DLD1 (cell line): ENCODE data around the gene SH3GL1.

Experiments
- in situ Hi-C: cut with HindIII; loops from 2 replicates; pipeline ENCODE4 v1.10.0; 2017; ENCODE audit warnings: low sequenced_read_pairs

Gene SH3GL1

DNA sequence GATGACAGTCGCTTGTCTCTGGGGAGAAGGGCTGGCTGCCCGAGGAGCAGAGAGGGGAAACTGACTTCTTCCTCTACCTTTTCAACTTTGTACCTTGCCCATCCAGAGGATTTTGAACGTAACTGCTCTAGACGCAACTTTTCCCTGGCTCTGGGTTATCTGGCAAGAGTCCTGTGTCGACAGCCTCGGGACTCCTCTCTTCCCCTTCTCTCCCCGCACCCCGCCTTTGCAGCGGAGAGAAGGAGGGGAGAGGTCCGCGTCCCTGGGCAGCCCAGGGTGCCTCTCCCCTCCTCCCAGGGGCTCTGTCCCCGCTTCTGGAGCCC lies 574 bp downstream of the SH3GL1 start:
- in situ Hi-C loops: no loop called here

- in situ Hi-C loops: no loop called here
Observed at GRCh38 chr19:4396949-4397783, 3.2 kb downstream of the SH3GL1 start.

DNA sequence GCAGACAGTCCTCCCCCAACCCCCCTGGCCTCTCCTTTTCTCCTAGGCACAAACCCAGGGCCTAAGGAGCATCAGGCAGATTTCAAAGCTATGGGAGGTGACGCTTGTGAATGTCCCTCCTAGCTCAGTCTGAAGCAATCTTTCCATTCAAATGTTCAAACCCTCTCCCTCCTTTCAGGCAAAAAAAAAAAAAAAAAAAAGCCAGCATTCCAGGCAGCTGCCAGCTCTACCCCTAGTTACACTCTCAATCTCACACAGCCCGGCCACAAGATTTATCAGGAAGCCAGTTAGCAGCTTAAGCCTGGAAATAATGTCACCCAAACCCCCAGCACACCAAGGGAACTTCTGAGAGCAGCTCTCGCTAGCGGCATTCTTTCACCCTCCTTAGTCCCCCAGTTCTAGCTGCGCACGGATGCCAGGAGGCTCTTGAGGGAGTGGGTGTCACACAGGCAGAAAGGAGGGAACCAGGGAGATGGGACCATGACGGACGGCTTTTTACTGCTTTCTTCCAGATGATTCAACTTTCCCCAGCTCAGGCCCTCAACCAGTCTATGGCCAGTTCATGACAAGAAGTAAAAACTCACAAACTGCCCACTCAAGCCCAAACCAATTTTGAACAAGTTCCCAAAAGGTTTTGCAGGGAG lies 6.3 kb downstream of the SH3GL1 start:
- in situ Hi-C loops: no loop called here

GRCh38 chr19:4391701-4392483 lies 8.5 kb downstream of the SH3GL1 start:
- in situ Hi-C loops: no loop called here

GRCh38 chr19:4391306-4391693 lies 9.0 kb downstream of the SH3GL1 start:
- in situ Hi-C loops: no loop called here

DNA sequence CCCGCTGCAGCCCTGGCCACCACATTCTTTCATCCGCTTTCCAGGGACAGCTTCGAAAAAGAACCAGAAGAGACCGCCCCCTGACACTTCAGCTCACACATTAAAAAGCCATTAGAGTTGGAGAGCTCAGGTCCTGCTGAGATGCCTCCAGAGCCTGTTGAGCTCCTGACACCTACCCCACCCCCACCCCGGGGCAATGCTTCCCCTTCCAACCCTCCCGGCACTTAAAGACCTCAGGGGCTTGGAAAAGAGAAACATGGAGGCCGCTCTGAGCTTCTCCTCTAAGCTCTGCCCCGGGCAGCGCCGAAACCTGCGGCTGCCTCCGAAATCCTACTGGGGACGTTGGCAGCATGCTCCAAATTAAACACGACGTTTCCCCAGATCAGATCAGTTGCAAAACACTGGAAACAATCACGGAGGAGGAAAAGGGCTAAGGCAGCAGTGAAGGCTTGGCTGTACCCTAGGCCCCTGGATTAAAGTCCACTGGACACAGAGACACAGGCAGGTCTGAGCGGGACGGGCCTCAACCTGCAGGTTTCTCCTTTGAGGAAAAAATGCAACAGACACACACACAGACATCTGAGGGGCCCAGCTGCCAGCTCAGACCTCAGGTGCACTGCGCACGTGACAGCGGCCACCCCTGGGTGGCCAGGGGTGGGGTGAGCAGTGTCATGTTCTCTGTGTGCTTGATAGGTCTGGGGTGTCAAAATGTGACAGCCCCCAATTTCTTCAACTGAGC lies 9.6 kb downstream of the SH3GL1 start:
- in situ Hi-C loops: no loop called here

DNA sequence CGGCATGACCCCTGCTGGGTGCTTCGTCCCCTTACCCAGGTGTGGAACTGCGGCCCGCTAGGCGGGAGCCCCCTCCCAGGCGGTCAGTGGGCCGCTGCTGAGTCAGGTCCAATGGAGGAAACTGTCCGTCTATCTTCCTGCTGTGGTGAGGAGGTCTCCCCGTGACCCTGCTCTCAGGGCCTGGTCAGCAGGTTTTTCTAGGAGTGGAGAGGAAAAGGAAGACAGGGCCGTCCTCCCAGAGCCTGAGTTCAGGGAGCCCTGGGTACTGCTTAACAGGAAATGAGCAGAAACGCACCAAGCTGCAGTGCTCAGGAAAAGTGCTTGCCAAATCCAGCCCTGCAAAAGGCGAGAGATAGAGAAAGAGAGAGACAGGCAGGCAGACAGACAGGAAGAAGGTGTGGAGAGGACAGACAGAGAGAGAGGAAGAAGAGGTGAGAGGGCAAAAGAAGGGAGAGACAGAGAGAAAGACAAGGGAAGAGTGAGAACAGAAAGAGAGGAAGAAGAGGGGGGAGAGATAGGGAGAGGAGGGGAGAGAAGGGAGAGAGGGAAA lies 10.3 kb downstream of the SH3GL1 start:
- in situ Hi-C loops: no loop called here

GRCh38 chr19:4389511-4390016 lies 10.8 kb downstream of the SH3GL1 start:
- in situ Hi-C loops: no loop called here

DNA sequence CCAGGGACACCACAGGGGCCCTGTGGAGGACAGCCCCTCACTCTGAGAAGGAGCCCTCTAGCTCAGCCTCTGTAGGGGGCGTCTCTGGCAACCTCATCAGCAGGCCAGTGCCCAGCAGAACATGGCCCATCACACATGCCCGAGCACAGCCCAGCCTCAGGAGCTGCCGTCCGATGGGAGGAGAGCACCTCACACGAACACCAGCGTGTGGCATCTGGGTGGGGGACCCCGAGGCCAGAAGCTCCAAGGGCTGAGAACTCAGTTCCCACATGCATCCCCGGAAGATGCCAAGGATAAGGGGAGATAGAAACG lies 11.3 kb downstream of the SH3GL1 start:
- in situ Hi-C loops: no loop called here

- in situ Hi-C loops: no loop called here
Observed at GRCh38 chr19:4388337-4389063, 11.8 kb downstream of the SH3GL1 start.

GRCh38 chr19:4386041-4386782 lies 14.1 kb downstream of the SH3GL1 start:
- in situ Hi-C loops: no loop called here

- in situ Hi-C loops: no loop called here
Observed at GRCh38 chr19:4385291-4386040, 14.9 kb downstream of the SH3GL1 start.

DNA sequence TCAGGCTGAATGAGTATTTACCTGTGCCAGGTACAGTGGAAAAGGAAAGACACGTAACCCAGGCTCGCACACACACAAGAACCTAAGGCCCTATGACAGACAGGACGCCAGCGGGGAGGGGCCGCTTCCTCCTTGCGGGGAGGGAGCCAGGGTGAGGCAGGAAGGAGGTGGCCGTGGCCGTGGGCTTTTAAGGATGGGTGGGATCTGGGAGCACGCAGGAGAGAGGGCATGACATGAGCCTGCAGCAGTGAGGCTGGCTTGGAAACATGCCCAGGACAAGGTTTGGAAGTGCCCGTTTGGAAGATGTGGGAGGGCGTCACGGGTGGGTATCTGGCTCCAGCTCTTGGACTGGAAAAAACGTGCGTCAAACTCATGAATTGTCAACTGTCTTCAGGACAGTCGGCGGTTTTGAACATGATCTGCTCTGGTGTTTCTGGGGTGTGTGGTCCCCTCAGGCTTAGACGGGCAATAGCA lies 20.1 kb downstream of the SH3GL1 start:
- in situ Hi-C loops: no loop called here

DNA sequence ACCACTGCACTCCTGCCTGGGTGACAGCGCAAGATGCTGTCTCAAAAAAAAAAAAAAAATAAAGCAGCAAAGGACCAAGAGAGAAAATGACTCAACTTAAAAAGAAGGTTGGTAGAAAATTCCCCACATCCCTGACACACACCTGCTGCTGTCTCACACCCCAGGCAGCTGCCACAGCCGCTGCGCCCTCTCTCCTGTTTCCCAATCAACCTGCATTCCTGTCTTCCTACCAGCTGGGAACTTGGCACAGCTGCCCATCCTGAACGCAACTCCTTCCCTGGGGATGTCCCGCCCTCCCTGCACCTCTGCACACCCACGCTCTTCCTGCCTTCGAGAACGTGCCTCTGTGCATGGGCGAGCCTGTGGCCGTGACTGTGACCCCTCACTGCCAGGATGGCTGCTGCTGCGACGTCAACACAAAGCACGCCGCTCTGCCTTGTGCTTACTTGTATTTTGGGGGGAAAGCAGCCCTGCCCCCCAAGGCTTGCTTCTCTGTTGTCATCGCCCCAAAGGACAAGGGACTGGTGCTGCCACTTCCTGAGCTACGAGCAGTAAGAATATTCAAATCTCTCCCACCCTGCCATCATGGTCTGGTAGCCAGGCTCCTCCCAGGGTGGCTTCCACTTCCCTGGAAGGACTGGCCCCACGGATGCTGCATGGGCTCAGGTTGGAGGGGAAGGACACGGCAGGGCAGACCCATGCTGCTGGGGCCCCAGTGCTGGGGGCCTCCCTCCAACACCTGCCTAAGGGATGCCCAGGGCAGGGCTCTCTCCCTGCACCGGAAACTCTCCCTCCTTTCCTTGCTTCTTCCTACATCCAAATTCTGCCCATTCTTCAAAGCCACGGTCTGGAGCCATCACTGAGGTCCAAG lies 20.7 kb downstream of the SH3GL1 start:
- in situ Hi-C loops: no loop called here

GRCh38 chr19:4378886-4379285 lies 21.5 kb downstream of the SH3GL1 start:
- in situ Hi-C loops: no loop called here

DNA sequence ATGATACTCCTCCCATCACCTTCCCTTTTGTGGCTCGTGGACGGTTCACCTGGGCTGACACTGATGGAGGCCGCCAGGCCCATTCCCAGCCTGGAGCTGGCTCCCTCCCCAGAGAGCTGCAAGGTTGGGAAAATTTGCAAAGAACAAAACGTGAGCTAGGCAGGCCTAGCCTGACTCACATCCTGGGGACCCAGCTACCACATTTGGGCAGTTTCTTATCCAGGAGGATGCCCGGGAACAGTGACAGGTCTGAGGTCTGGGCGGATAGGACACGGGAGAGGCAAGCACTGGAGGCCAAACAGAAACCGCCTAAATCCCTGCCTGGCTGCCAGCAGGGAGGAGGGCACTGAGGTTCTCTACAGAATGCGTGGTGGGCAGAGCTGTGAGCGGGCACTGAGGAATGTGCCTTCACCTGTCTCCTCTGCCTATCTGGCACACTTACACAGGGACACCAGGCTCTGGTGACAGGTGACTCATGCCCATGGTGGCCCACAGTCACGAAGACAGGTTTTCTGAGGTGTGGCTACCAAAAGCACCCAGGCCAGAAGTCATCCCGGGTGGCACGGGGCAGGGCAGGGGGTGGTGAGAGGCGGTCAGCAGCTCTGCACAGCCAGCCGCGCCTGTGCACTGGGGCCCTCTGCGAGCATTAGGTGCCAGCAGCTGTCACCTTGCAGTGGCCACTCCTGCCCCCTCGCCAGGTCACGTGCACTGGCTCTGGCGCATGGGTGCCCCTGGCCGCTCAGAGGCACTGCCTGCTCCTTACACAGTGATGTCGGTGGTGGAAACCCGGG lies 23.2 kb downstream of the SH3GL1 start:
- in situ Hi-C loops: no loop called here

DNA sequence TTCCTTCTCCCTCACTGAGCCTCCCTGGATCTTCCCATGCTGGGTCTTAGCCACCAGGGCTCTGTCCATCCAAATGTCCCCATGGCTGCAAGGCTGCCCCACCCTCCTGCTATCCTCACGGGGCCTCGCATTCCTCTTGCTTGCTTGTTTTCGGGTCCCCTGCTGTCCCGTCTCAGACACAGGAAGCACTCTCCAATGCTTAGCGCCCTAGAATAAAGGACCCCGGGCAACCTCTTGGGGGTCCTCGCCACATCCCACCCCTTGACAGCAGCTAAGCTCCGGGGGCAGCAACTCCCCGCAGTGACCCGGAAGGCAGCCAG lies 23.7 kb downstream of the SH3GL1 start:
- in situ Hi-C loops: no loop called here
